ENCODE results near the gene ABHD16B.

The ABHD16B gene

GRCh38 chr20:63892402-63892801 lies 31.1 kb downstream of the ABHD16B start:
- no peak for DNase-seq
- Histone ChIP-seq H3K27me3 (replicated peaks) (no peaks in the 10 kb centered on the region), H3K4me3 (ENCODE audit: low read depth, low read length) (no peak overlapping the region), H3K36me3 (replicated peaks) (peaks cover 40% of the 10 kb centered on the region), H3K27ac (no peak overlapping the region)
- in situ Hi-C loops (cut with HindIII; ENCODE audit: low pct_ligation_motif_present, low sequenced_read_pairs), result loop anchor here (25.0 kb wide), 1 partner anchor 305 kb away; no protein-coding TSS in a partner anchor
- no peak for TF ChIP-seq CTCF (IDR thresholded peaks at IDR 0.05; ENCODE audit: low read depth, low read length, missing control alignments)

- in situ Hi-C loops (cut with HindIII; ENCODE audit: low pct_ligation_motif_present, low sequenced_read_pairs), result loop anchor here (25.0 kb wide), 1 partner anchor 307 kb away; no protein-coding TSS in a partner anchor
- H3K27me3 ChIP-seq (replicated peaks), result no peaks in the 10 kb centered on the region
- H3K27ac ChIP-seq, result no peak overlapping the region
- peak overlapping the region; percentile 64 for H3K4me3 ChIP-seq (ENCODE audit: low read depth, low read length)
- no peak for DNase-seq
- no peak for TF ChIP-seq CTCF (IDR thresholded peaks at IDR 0.05; ENCODE audit: low read depth, low read length, missing control alignments)
- H3K36me3 ChIP-seq (replicated peaks), result peaks cover 32% of the 10 kb centered on the region
These were observed 32.7 kb downstream of the ABHD16B start for GRCh38 chr20:63893999-63894357.

GRCh38 chr20:63894358-63895201 lies 33.3 kb downstream of the ABHD16B start, which contains the start of gene DNAJC5:
TSS of gene DNAJC5 (plus strand) at chr20:63895126. CDS start at chr20:63928346, 33,220 bp downstream.
- no peak for TF ChIP-seq CTCF (IDR thresholded peaks at IDR 0.05; ENCODE audit: low read depth, low read length, missing control alignments)
- H3K36me3 ChIP-seq (replicated peaks), result peaks cover 26% of the 10 kb centered on the region
- peak within 1 kb of the TSS; percentile 48 for H3K27ac ChIP-seq
- peak; percentile 79 for DNase-seq
- in situ Hi-C loops (cut with HindIII; ENCODE audit: low pct_ligation_motif_present, low sequenced_read_pairs), result loop anchor here (25.0 kb wide), 1 partner anchor 307 kb away; no protein-coding TSS in a partner anchor
- no peaks in the 10 kb centered on the region for H3K27me3 ChIP-seq (replicated peaks)
- peak within 1 kb of the TSS; percentile 64 for H3K4me3 ChIP-seq (ENCODE audit: low read depth, low read length)

- no peak for TF ChIP-seq CTCF (IDR thresholded peaks at IDR 0.05; ENCODE audit: low read depth, low read length, missing control alignments)
- H3K27ac ChIP-seq, result peak overlapping the region; percentile 48
- no peaks in the 10 kb centered on the region for H3K27me3 ChIP-seq (replicated peaks)
- H3K36me3 ChIP-seq (replicated peaks), result peaks cover 18% of the 10 kb centered on the region
- in situ Hi-C loops (cut with HindIII; ENCODE audit: low pct_ligation_motif_present, low sequenced_read_pairs), result loop anchor here (25.0 kb wide), 1 partner anchor 308 kb away; no protein-coding TSS in a partner anchor
- H3K4me3 ChIP-seq (ENCODE audit: low read depth, low read length), result peak overlapping the region; percentile 64
- DNase-seq, result no peak
These were observed 34.1 kb downstream of the ABHD16B start for GRCh38 chr20:63895202-63895951.

- peak overlapping the region; percentile 48 for H3K27ac ChIP-seq
- in situ Hi-C loops (cut with HindIII; ENCODE audit: low pct_ligation_motif_present, low sequenced_read_pairs), result loop anchor here (25.0 kb wide), 1 partner anchor 309 kb away; no protein-coding TSS in a partner anchor
- DNase-seq, result no peak
- peak overlapping the region; percentile 64 for H3K4me3 ChIP-seq (ENCODE audit: low read depth, low read length)
- H3K36me3 ChIP-seq (replicated peaks), result peaks cover 14% of the 10 kb centered on the region
- H3K27me3 ChIP-seq (replicated peaks), result no peaks in the 10 kb centered on the region
- no peak for TF ChIP-seq CTCF (IDR thresholded peaks at IDR 0.05; ENCODE audit: low read depth, low read length, missing control alignments)
These were observed 34.6 kb downstream of the ABHD16B start for GRCh38 chr20:63895952-63896263.
